Ovary (tissue), 9 donors: Measurements from ENCODE around the gene THEM4. TPM values are rescaled to one million over a fixed set of nuclear protein-coding genes. Genes with fewer than 3 reads are reported as not detected.

Source experiments
- DNase-seq, 5 donors: peaks; one replicate each; pipeline ENCODE4 v3.0.0-alpha.2; 2019 to 2020
- H3K27ac ChIP-seq, 2 donors: fragments of 200-600 bp; one replicate each; pipeline versions ENCODE4 v1.5.1 to v1.8.0; 2019 to 2022
- H3K27me3 ChIP-seq: fragments of 200-600 bp; one replicate; pipeline ENCODE4 v1.8.0; 2022
- H3K36me3 ChIP-seq: fragments of 200-600 bp; sonication (generic); one replicate; pipeline ENCODE4 v1.5.1; 2019
- H3K4me1 ChIP-seq: one replicate; pipeline ENCODE4 v1.8.1; 2013; ENCODE audit warnings: mild to moderate bottlenecking, moderate library complexity; ENCODE audit not compliant: insufficient read depth
- H3K4me3 ChIP-seq: fragments of 200-600 bp; sonication (generic); one replicate; pipeline ENCODE4 v1.5.1; 2017
- H3K9me3 ChIP-seq, 2 donors: fragments of 200-600 bp in 1 of 2; sonication (generic) in 1 of 2; one replicate each; pipeline versions ENCODE4 v1.5.1 to v1.8.1; 2013 to 2019; ENCODE audit warnings: mild to moderate bottlenecking in 1 of 2, moderate library complexity in 1 of 2
- CTCF ChIP-seq, 3 donors: fragments of 450-650 bp in 2 of 3; fragments of 200-600 bp in 1 of 3; IDR thresholded peaks; one replicate each; pipeline versions ENCODE4 v1.5.1 to v1.8.0; 2016 to 2022; ENCODE audit warnings: antibody characterized with exemption in 3 of 3, mild to moderate bottlenecking in 1 of 3
- EP300 ChIP-seq: sonication (generic); formaldehyde crosslinking; IDR thresholded peaks from one replicate; pipeline ENCODE4 v1.6.1; 2017; ENCODE audit warnings: antibody characterized with exemption
- POLR2A ChIP-seq: fragments of 450-650 bp; IDR thresholded peaks from one replicate; pipeline ENCODE4 v1.6.1; 2017; ENCODE audit warnings: antibody characterized with exemption, mild to moderate bottlenecking, moderate library complexity
- WGBS, 3 donors: extraction: QIAGEN DNeasy Blood & Tissue Kit in 1 of 3; methylation state at CpG; one replicate each; pipeline versions ENCODE4 v1.1.5 to v1.1.7; 2013 to 2017; 5-methylcytosine and 5-hydroxymethylcytosine counted together
- intact Hi-C, 4 donors: fragments of 100-400 bp; cut with DNase I; formaldehyde crosslinking; loops; one replicate each; pipeline versions ENCODE4 v1.11.0 to v1.15.1; 2022 to 2023
- polyA plus RNA-seq, 2 donors: library from polyadenylated mRNA; stranded (reverse); fragments of 200-250 nt in 1 of 2; fragments of 350-450 nt in 1 of 2; fragmentation: Illumina TruSeq in 1 of 2; extraction: RNeasy Lipid Tissue Mini Kit (QIAGEN cat#74804) in 1 of 2; gene quantifications; one replicate each; pipeline ENCODE4 v1.2.3, GENCODE V29; 2013 to 2014
- total RNA-seq, 7 donors: library from RNA; depleted of rRNA in 2 of 7; stranded (reverse); fragments of >200 nt in 2 of 7; fragmentation: NEBNext Ultra II Directional in 3 of 7; extraction: Animal tissue kit (Norgen Biotek cat#: 25700) in 3 of 7; gene quantifications; one replicate each; pipeline versions ENCODE4 v1.1.0 to v1.2.4, GENCODE V29; 2016 to 2023
- donor health status: DM: no; HTN: no; CAD: no; lungs with moderate emphysema.
- donor health status: DM: no; HTN: no; CAD: no.
- donor health status: Bipolar disorder and iron deficiency.
- donor health status: DM: yes; HTN: yes; CAD: no.
- donor health status: DM: no; HTN: no; CAD: no.
- donor health status: DM: yes; HTN: yes; CAD: no.

The THEM4 gene
- total and polyA plus RNA-seq, 9 donors, result 10.4 to 21.8 (median 14.4) TPM

GRCh38 chr1:151867765-151868411 is 41.4 kb downstream of the THEM4 start:
- Histone ChIP-seq H3K4me3 (no peak overlapping the region), H3K27me3 (no peaks in the 10 kb centered on the region), H3K36me3 (no peaks in the 10 kb centered on the region), H3K9me3 (no peaks in the 10 kb centered on the region), H3K27ac (no peak overlapping the region), H3K4me1 (no peaks in the 10 kb centered on the region)
- 66 to 76% (median 73%) methylated on average over 7 of the region's 7 CpGs for whole genome bisulfite sequencing, 3 donors
- intact Hi-C loops, result no loop called here
- DNase-seq, result no peak
- TF ChIP-seq CTCF (IDR thresholded peaks at IDR 0.05) (no peak), POLR2A (no peak), EP300 (no peak)

GRCh38 chr1:151867321-151867720 is 42.0 kb downstream of the THEM4 start:
- WGBS, 3 donors, result 74 to 81% (median 78%) methylated on average over 2 of the region's 2 CpGs
- intact Hi-C loops, result no loop called here
- DNase-seq, result no peak
- Histone ChIP-seq H3K9me3 (no peaks in the 10 kb centered on the region), H3K36me3 (no peaks in the 10 kb centered on the region), H3K27me3 (no peaks in the 10 kb centered on the region), H3K4me3 (no peak overlapping the region), H3K27ac (no peak overlapping the region), H3K4me1 (no peaks in the 10 kb centered on the region)
- TF ChIP-seq POLR2A (no peak), CTCF (IDR thresholded peaks at IDR 0.05) (no peak), EP300 (no peak)

- WGBS, 3 donors, result 22 to 44% (median 29%) methylated on average over 2 of the region's 2 CpGs
- Histone ChIP-seq H3K27ac (no peak overlapping the region), H3K9me3 (no peaks in the 10 kb centered on the region), H3K27me3 (no peaks in the 10 kb centered on the region), H3K36me3 (no peaks in the 10 kb centered on the region), H3K4me3 (no peak overlapping the region), H3K4me1 (no peaks in the 10 kb centered on the region)
- TF ChIP-seq CTCF (IDR thresholded peaks at IDR 0.05) (no peak), EP300 (no peak), POLR2A (no peak)
- intact Hi-C loops, result no loop called here
- no peak for DNase-seq
Observed at GRCh38 chr1:151864411-151864810, 44.9 kb downstream of the THEM4 start.

GRCh38 chr1:151862604-151863003 is 46.7 kb downstream of the THEM4 start:
- Histone ChIP-seq H3K27ac (no peak overlapping the region), H3K4me1 (no peaks in the 10 kb centered on the region), H3K36me3 (no peaks in the 10 kb centered on the region), H3K9me3 (no peaks in the 10 kb centered on the region), H3K4me3 (no peak overlapping the region), H3K27me3 (no peaks in the 10 kb centered on the region)
- DNase-seq, result no peak
- intact Hi-C loops, result no loop called here
- TF ChIP-seq CTCF (IDR thresholded peaks at IDR 0.05) (no peak), POLR2A (no peak), EP300 (no peak)
